Measurements from ENCODE around the gene ACAD8.

DNA sequence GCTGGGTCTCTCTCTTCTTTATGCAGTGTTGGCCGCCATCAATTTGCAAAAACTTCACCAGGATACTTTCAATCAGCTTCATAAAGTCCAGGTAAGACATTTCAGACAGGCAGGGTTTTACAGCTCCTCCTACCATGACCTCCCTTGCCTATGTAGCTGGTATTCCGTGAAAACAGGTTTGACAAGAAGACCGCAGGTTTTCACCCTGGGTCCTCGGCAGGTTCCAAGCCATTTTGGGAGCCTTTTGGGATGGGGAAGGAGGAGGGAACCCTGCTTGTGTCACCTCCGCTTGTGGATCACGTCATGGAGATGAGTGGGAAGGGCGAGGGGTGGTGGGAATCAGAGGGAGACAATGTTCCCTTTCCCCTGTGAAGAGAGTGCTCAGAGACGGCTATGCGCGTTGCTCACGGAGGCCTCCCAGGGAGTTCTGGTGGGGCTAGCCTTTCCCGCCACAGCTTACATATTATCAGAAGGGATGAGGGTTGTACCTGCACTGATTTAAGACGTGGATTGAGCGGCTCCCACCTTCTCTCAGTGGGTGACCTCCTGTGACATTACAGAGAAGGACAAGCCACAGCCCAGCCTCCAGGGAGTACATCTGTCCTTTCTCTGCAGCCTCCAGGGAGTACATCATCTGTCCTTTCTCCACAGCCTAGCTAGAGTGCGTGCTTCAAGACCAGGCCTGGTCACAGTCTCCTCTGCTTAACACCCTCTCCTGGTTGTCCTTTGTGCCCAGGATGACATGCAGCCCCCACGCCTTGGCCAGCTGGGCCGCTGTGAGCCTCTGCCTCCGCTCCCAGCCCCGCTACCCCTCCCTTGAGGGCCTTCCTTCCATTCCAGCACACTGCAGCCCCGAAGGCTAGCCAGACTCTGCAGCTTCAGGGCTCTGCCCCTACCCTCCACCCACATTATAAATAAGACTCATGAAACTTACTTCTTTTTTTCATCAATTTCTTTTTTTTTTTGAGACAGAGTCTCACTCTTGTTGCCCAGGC lies 40.0 kb downstream of the ACAD8 start:
- TF ChIP-seq EP300 (IDR thresholded peaks at IDR 0.05) (no peak), POLR2AphosphoS5 (IDR thresholded peaks at IDR 0.05) (no peak)
